GM23248 (cell line): ENCODE results near the gene SH3TC1.

ENCODE experiments used
- EZH2 ChIP-seq: fragments of 200-600 bp; sonication (generic); IDR thresholded peaks from 2 replicates; pipeline ENCODE4 v1.6.1; 2018; ENCODE audit warnings: antibody characterized with exemption, mild to moderate bottlenecking; ENCODE audit not compliant: insufficient read depth, poor library complexity, severe bottlenecking
- EZH2phosphoT487 ChIP-seq: fragments of 200-600 bp; sonication (generic); IDR thresholded peaks from 2 replicates; pipeline ENCODE4 v1.6.1; 2018; ENCODE audit warnings: antibody characterized with exemption, moderate library complexity, mild to moderate bottlenecking, low read depth; ENCODE audit not compliant: insufficient read depth

- TF ChIP-seq EZH2: no peak
- no peak for TF ChIP-seq EZH2phosphoT487
These were observed 35.6 kb downstream of the SH3TC1 start for GRCh38 chr4:8234715-8235114.
